HG03066 (cell line): ENCODE measurements around the gene PPP1CA.

Experiments
- ATAC-seq: cut with Tn5 transposase; IDR thresholded peaks from one replicate; pipeline ENCODE4 v1.9.1; 2021; ENCODE audit warnings: low read depth; ENCODE audit not compliant: unreplicated experiment

Gene PPP1CA

DNA sequence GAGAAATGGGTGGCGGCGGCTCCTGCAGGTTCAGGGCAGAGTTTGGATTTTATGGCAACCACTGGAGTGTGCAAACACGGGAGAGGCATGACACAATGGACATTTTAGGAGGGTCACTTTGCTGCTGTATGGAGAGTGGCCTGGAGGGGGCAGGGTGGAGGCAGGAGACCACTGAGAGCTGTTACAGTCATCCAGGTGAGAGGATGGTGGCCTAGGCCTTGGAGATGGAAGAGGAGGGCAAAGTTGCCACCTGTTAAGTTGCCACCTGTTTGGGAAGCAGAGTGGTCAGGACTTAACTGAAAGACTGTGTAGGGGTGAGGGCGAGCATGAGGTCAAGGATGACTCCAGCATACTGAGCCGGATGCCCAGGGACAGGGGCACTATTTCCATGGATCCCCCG is 12.2 kb downstream of the PPP1CA start:
- ATAC-seq, result no peak

DNA sequence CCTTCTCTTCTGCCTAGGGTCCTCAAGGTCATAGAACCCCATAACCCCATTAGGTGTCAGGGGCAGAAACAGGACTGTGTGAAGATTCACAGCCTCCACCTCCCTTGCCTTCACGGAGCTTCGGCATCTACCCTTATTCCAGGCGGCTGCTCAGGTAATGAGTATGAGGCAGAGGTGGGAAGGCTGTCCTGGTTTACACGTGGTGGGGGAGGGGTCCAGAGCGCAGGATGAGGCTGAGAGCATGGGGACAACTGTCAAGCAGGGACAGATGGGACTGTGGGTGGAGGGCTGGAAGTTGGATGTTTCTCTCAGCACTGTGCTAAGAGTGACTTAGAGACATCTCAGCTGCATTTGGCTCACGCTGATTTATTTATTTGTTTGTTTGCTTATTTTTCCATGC is 14.1 kb downstream of the PPP1CA start:
- no peak for ATAC-seq

DNA sequence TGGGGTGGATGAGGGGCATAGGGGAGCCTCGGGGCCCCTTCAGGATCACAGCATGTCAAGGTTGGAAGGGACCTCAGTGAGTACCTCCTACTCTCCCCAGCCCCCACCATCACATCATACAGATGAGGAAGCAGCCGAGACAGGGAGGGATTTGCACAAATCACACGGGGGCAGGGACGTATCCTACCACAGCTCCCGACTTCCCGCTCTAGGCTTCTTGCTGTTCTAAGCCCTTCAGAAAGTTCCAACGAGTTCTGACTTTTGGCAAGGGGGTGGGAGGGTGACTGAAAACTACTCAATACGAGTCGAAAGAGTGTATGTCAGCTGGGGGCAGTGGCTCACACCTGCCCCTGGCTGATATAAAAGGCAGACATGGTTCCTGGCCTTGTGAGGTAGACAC is 14.6 kb downstream of the PPP1CA start:
- ATAC-seq, result no peak

DNA sequence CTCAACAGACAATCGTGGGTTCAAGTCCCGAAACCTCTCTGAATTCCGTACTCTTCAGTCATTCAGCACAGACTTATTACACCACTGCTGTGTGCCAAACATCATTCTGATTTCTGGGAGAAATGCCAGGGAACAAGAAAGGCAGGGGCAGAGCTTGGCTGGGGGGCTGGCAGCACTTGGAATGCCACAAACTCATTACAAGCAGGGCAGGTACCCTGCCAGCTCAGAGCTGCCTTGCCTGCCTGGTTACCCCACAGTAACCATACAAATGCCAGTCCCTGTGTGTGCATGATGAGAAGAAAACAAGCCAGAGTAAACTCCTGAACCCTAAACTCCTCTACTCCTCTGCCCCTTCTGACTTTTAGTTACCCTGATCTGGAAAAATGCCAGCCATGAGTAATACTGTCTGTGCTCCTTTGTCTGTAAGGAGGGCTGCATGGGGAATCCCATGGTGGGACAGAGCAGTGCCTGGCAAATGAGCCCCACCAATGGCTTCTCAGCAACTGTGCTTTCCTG is 16.7 kb downstream of the PPP1CA start:
- ATAC-seq, result no peak

DNA sequence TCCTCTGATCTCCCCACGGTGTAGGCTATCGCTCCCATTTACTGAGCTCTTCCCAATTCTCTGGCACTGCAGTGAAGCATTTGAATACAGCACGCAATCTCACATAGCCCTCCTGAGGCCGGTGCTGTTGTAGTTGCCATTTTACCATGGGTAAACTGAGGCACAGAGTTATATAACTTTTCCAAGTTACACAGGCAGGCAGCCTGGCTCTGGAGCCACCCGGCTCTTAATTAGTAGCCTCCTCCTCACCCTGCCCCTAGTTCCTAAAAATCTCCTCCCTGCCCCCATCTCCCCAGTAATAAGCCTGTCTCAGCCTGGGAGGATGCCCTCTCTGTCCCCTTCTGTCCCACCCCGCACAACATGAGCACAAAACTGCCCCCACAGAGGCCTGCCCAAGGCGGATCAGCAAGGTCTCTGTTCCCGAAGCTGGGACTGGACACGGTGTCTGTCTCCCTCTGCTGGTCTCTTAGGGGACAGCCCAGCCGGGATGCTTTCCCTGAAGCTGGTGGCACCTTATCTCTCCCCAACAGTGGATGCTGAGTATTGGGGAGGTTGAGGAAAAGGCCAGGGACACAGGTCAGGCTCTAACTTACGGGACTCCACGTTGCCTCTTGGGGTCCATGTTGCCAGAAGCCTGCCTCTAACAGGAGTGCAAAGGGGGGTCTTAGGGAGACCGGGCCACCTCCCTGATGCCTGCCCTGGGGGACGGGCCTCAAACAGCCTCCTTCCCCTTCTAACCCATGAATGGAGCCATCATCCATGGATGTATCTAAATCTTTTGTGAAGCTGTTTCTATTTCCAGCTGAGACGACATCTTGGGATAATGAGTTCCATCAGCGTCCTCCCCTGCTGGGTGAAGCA is 19.2 kb downstream of the PPP1CA start:
- ATAC-seq, result no peak

DNA sequence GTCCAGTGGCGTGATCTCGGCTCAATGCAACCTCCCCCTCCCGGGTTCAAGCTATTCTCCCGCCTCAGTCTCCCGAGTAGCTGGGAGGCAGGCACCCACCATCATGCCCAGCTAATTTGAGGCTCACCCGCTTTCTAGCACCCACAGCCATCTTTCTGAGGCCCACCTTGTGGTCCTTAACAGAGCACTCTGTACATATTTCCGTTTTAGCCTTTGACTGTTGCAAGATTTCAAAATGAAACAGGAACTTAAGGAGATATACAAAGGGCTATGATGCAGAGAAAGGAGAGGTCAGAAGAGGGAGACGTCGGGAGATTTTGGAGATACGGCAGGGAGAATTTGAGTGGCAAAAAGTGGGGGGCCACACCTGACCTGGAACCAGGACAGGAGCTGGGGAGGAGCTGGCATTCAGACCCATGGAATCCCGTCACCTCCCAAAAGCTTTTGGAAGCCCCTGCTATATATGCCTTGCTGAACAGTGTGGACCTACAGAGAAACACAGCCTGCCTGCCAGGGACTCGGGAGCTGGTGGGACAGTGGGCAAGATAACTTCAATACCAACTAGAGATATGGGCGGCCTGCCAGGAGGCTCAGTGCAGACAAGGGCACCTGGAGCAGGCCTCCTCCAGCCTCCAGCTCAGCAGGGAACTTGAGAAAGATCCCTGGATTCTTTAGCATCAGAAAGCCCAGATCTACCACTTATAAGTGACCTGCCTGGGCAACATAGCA is 20.2 kb downstream of the PPP1CA start:
- ATAC-seq, result no peak

DNA sequence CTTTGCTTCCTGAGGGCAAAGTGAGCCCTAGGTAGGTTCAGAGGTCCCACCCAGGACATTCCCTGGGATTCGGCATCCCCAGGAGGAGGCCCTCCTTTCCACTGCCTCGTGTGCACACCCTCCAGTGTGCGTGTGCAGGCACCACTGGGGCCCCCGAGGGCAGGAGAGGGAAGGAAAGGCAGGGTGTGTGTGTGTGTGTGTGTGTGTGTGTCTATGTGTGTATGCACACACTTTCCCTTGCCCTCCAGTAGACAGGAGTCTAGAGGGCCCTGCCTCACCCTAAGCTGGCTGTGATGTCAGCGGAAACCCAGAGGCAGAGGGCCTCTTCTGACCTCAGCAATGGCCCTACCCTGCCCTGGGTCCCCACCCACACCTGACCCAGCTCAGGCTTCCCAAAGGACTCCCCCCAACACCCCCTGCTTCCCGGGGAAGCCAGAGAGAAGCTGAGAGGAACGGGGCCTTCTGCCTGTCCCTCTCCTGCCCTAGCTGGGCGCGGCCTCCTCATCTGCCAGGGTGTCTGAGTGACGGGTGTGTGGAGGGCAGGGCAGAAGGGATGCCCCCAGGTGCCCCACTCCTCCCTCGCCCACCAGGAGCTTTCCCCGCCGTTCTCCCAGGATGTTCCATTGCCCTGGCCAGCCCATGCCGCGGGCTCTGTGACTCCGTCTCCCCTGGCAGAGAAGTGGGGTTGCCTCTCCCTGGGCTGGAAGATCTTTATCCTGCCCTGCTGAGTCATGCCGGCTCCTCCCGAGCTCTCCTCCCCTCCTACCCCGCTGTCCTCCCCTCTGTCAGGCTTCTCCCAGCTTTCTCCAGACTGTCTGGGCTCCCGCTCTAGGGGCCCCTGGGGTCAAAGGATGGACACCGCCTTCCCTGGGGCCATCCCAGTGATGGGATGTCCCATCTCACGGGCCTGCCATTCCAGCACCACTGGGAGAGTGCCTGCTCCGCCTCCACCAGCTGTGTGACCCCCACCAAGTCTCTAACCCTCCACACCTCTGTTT is 22.3 kb downstream of the PPP1CA start:
- ATAC-seq, result no peak

DNA sequence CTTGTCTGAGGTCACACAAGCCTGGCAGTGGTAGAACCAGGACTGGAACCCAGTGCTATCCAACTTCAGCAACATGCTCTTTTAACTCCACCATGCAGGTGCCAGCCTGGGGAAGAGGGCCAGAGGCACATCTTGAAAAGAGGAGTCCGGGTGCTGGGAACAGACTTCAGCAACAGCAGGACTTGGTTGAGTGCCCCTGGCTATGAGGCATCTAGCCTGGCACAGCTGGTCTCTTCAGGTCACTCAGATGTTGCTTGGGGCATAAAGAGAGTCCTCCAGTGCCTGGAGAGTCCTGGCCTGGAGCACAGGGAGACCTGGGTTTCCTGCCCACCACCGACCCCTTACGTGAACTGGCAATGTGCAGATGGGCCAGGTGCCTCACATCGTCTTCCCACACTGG is 23.1 kb downstream of the PPP1CA start:
- ATAC-seq, result no peak

DNA sequence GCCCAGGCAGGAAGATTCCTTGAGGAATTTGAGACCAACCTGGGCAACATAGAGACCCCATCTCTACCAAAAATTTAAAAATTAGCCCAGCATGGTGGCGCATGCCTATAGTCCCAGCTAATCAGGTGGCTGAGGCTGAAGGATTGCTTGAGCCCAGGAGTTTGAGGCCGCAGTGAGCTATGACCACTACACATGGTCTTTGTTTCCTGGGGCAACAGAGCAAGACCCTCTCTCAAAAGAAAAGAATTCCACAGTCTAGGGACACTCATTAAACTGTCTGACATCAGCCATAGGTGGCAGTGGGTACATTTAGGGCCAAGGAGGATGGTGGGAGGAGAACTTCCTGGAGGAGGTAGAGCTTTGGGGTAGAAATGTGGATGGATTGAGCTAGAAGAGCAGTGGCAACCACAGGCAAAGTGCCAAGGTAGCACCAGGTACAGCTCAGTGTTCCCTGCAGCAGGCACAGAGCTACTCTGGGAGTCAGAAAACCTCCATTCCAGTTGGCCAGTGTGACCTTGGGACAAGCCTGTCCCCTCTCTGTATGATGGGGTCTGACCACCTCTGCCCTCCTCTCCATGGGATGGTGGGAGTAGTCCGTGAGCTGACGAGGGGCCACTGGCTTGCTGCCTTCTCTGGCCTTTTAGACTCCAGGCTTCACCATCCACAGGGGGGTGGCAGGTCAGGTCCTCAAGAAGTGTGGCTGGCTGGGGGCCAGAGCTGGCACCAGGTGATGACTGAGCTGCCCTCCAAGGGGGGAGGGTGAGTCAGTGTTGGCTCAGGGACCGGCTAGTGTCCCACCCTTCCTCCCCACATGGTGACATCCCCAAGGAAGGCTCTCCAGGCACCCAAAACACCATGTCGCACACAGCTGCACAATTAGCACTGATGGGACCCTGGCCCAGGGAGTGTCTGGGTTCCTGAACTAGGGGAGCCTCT is 24.5 kb downstream of the PPP1CA start:
- ATAC-seq, result no peak

DNA sequence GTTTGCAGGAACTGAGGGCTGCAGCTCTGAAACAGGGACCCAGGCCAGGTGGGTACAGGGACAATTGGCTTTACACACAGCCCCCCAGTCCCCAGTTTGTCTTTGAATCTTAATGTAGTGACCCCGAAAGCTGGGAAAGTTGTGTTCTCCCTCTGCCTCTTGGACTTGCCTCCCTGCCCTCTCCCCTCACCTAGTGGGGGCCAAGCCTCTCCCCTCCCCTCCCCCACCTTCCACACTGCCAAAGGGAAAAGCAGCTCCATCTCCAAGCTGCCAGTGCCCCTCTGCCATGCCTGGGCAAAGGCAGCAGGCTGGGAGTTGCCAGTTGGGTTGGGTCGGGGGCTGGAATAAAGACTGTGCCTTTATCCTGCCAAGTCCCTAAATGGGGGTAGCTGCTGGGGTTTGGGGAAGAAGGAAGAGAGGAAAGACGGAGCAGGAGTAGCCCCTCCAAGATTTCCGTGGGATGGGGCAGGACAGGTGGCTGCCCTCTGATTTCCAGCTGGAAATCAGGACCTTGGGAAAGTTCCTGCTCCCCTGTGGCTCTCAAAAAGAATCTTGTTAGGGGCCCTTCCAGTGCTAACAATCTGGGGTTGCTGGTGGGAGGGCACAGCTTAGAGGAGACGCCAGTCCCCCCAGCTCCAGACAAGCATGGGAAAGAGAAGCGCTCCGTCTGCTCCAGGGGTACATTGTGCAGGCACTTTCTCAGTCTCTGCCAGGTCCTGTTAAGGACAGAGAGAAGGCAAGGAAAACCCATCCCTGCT is 25.4 kb downstream of the PPP1CA start:
- no peak for ATAC-seq

DNA sequence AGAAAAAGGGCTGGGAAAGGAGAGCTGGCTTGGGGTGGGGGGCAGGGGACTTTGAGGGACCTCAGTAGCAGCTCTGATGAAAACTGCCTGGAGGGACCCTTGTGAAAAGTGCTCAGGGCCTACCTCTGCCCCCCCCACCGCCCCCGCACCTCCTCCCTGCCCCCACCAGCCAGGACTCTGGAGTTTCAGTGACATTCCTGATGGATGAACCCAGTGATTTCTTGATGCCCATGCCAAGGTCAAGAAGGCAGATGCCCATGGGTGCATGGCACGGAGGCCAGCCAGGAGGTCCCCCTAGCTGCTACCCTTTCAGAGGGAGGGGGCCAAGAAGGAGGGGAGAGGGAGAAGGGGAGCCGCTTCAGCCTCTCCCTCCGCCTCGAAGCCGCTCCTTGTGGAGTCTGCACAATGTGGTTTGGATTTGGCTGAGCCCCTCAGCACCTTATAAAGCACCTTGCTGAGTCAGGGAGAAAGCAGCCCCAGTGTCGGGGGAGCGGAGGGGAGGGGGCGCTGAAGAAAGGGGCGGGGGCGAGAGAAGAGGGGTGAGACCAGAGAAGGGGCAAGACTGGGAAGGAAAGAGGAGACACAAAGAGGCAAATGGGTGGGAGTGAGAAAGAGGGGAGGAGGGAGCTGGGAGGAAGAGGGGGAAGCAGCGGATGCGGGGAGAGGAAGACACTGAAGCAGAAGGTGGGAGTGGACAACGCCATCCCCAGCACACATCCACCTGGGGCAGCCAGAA is 26.2 kb downstream of the PPP1CA start:
- no peak for ATAC-seq

DNA sequence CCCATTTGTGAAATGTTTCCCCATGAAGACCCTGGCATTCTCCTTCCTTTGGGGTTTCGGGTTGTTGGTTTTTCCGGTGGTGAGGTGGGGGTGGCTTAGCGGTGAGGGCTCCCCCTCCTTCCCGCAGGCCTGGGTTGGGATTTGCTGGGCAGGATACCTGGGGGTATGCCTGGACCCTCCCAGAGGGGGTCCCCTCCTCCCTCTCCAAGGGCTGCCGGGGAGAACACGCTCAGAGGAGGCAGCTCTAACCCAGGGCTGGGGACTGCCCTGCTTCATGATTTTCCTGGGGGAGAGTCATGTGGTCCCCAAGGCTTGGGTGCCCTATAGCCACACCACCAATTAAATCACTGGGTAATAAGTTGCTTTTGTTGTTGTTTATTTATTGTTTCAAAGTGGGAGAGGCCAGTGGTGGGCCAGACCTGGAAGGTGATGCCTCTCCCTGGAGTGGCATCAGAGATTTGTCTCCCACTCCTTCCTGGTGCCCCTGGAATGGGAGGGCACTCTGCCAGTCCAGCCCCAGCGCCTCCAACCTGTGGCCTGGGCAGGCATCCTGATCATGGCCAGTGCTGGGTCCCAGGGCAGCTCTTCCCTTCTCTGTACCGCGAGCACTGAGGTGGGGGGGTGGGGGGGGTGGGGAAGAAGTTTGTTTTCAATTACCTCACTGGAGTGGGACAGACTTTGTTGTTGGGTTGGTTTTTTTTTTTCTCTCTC is 26.9 kb downstream of the PPP1CA start:
- no peak for ATAC-seq

DNA sequence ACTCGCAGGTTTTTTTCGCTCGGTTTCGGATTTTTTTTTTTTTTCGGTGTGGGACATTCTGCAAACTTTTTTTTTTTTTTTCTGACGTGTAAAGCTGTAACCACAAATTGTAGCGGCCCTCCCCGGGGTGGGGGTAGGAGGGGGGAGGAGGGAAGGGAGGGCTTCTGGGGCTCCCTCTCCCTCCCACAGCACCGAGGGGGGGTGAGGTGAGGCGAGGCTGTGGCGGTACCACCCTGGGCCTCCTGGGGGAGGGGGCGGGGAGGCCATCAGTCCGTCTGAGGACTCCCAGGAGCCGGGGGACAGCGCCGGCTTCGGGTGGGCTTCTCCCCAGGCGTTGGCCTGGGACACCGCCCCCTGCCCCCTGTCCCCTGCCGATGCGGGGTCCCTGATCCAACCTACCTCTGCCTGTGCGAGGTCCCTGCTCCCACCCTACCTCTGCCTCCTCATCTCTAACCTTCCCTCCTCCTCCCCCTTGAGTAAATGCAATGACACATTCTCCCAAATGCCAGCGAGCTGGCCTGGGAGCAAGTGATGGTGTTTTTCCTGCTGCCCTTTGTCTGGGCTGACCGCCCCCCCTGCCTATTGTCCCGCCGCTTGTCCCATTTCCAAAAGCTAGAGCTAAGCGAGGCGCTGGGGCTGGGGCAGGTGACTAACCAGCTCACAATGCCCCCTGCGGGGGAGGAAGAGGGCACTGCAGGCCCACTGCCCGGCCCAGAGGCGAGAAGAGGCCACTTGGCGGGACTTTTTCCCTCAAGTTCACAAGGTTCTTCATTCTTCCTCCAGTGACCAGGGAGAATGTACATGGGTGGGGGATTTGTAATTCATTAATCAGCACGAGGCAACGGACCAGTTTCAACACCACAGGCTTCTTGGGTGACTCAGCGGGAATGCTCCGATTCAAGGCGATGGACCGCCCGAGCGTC is 27.7 kb downstream of the PPP1CA start:
- ATAC-seq, result no peak

DNA sequence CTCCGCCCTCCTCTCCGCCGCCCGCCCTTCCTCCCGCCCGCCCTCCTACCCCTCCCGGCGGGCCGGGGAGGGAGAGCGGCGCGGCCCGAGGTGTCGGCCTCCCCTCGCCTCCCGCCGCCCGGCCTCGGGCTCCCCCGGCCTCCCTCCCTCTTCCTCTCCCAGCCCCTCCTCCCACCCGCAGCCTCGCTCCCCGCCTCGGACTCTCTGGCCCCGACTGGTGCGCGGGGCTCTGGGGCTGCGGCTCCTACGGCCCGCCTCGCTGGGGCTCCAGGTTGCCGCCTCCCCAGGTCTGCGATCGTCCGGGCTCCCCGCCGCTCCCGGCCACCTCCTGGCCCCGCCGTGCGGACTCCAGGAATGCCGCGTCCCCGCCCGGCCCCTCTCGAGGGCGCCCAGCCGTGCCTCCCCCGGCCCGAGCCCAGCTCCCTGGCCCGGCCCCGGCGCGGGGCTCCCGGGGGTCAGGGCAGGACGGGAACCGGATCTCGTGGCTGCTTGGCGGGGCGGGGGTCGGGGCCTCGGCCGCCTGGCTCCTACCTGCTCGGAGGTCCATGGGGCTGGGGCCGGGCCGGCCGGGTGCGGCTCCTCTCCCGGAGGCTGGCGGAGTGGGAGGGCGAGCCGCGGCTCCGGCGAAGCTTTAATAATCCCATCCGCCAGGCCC is 28.5 kb downstream of the PPP1CA start, which contains the start of gene CLCF1:
TSS of gene CLCF1 (minus strand) at position 606 of the 655 bp plus-strand sequence. CDS start at position 547, 59 bp downstream.
- ATAC-seq, result no peak

DNA sequence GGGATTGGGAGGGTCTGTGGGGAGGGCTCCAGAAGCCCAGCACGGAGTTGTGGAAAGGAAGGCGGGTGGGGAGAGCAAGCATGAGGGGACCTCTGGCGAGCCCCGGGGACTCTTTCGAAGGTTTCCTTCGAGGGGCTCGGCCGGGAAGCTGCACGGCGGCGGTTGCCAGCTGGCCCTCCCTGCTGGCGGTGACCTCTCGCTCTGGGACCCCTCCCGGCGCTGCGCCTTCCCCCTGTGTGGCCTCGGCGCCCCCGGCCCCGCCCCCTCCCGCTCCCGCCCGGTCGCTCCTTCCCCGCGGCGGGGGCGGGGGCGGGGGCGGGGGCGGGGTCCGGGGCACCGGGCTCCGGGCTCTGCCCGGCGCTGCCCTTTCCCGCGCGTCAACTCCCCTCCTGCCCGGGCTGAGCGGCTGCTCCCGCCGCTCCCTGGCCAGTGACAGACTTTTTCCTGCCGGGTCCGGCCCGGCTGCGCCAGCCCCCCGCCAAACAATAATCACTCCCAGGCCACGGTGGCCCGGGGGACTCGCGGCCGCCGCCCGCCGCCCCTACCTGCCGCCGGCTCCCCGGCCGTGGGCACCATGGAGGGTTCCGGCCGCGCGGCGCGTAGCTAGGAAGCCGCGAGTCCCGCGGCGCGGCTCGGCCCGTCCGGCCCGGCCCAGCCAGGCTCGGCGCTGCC is 29.2 kb downstream of the PPP1CA start:
- ATAC-seq, result no peak
